ENCODE results near the gene PTGES2. TPM values are rescaled to one million over a fixed set of nuclear protein-coding genes. Genes with fewer than 3 reads are reported as not detected.

The PTGES2 gene
- polyA plus RNA-seq, 1 experiment = 91.9 TPM

DNA sequence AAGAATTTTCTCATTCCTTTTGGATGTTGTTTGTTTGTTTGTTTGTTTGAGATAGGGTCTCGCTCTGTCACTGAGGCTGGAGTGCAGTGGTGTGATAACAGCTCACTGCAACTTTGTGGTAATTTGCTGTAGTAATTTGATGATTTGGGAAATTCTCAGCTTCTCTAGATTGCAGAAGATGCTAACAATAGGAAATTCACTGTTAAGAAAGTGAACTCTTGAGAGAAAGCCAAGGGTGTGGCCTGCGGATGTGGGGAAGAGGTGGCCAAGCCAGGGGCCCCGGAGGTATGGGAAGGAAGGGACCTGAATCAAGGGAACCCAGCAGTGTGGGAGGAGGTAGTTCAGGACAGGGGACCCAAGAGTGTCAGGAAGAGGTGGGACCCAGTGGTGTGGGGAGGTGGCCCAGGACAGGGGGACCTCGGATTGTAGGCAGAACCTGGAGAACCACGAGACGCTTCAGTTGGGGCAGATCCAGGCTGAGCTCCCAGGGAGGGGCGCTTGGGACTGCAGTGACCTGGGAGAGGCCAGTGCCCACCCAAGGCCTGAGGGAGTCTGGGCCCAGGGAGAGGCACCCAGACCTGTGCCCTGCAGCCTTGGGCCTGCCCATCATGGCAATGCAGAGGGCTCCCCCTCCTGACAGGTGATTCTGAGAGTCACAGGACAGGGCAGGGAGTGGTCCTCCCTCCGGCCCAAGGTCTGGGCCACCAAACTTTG lies 16.2 kb upstream of the PTGES2 start:
- TF ChIP-seq, protein P1, sequence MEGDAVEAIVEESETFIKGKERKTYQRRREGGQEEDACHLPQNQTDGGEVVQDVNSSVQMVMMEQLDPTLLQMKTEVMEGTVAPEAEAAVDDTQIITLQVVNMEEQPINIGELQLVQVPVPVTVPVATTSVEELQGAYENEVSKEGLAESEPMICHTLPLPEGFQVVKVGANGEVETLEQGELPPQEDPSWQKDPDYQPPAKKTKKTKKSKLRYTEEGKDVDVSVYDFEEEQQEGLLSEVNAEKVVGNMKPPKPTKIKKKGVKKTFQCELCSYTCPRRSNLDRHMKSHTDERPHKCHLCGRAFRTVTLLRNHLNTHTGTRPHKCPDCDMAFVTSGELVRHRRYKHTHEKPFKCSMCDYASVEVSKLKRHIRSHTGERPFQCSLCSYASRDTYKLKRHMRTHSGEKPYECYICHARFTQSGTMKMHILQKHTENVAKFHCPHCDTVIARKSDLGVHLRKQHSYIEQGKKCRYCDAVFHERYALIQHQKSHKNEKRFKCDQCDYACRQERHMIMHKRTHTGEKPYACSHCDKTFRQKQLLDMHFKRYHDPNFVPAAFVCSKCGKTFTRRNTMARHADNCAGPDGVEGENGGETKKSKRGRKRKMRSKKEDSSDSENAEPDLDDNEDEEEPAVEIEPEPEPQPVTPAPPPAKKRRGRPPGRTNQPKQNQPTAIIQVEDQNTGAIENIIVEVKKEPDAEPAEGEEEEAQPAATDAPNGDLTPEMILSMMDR (IDR thresholded peaks at IDR 0.05; ENCODE audit: insufficient read depth, low read depth, low read length) = no peak
- ChIA-PET CTCF (interaction anchor here (2.6 kb wide), 1 partner anchor 26 kb away, joined by 10 read pairs; no protein-coding TSS in a partner anchor), POLR2A (no interaction called here)
- Histone ChIP-seq H3K36me3 (ENCODE audit: control insufficient read depth, insufficient read depth, low read length) (no peaks in the 10 kb centered on the region), H3K4me3 (ENCODE audit: low read depth, low read length) (no peak overlapping the region), H3K27me3 (ENCODE audit: control insufficient read depth, insufficient read depth, low read length) (no peaks in the 10 kb centered on the region; the same call in 1 of the 2 replicates)
- DNase-seq (ENCODE audit: low read depth) = no peak

DNA sequence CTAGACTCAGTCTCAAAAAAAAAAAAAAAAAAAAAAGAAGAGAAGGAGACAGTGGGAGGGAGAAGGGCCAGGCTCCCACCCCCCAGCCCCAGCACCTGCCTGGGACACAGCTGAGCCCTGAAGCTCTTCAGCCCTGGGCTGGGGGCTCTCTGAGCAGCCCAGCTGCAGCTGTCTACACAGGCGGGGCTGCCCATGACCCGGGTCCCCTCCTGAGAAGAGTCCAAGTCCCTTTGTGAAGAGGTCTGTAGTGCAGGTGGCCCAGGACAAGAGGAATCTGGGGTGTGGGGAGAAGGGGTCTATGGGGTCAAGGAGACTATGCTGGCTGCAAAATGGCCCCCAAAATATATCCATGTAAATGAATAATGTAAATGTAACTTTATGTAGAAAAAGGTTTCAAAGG lies 15.1 kb upstream of the PTGES2 start:
- DNase-seq (ENCODE audit: low read depth) = no peak
- ChIA-PET POLR2A (no interaction called here), CTCF (interaction anchor here (2.6 kb wide), 1 partner anchor 25 kb away, joined by 10 read pairs; no protein-coding TSS in a partner anchor)
- TF ChIP-seq, protein P1 (IDR thresholded peaks at IDR 0.05; ENCODE audit: insufficient read depth, low read depth, low read length) = no peak
- no peaks in the 10 kb centered on the region; the same call in 1 of the 2 replicates for H3K27me3 ChIP-seq (ENCODE audit: control insufficient read depth, insufficient read depth, low read length)
- H3K4me3 ChIP-seq (ENCODE audit: low read depth, low read length) = no peak overlapping the region
- H3K36me3 ChIP-seq (ENCODE audit: control insufficient read depth, insufficient read depth, low read length) = no peaks in the 10 kb centered on the region

DNA sequence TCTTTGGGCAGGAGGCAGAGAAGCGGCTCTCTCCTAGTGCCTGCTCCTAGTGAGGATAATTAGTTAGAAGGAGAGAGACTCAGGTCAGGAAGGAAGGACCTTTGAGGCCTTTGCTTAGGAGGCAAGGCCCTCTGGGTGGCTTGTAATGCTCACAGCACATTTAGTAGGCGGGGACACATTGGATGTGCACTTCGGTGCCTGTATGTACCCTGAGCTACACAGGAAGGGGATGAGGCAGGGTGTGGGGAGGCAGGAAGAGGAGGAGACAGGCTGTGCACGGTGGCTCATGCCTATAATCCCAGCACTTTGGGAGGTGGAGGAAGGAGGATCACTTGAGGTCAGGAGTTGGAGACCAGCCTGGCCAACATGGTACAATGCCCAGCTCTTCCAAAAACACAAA lies 14.5 kb upstream of the PTGES2 start:
- no peaks in the 10 kb centered on the region for H3K36me3 ChIP-seq (ENCODE audit: control insufficient read depth, insufficient read depth, low read length)
- TF ChIP-seq, protein P1 (IDR thresholded peaks at IDR 0.05; ENCODE audit: insufficient read depth, low read depth, low read length) = no peak
- ChIA-PET POLR2A (no interaction called here), CTCF (interaction anchor here (1.0 to 2.6 kb wide), 2 partner anchors 12 to 24 kb away, joined by 3 to 10 read pairs; no protein-coding TSS in a partner anchor)
- no peaks in the 10 kb centered on the region; the same call in 1 of the 2 replicates for H3K27me3 ChIP-seq (ENCODE audit: control insufficient read depth, insufficient read depth, low read length)
- DNase-seq (ENCODE audit: low read depth) = no peak
- H3K4me3 ChIP-seq (ENCODE audit: low read depth, low read length) = no peak overlapping the region

DNA sequence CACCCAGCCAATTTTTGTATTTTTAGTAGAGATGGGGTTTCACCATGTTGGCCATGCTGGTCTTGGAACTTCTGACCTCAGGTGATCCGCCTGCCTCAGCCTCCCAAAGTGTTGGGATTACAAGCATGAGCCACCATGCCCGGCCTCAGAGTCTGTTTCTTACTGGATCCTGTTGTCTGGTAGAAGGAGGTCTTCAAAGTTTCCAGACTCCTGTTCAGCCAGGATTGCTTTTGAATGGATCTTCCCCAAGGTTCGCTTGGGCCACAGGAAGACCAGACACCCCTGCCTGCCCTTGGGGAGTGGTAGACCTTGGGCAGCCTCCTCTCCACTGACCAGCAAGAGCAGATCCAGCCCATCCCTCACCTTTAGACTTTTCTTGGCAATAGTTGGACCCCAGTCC lies 14.1 kb upstream of the PTGES2 start:
- ChIA-PET POLR2A (no interaction called here), CTCF (interaction anchor here (1.0 to 2.6 kb wide), 2 partner anchors 11 to 24 kb away, joined by 3 to 10 read pairs; no protein-coding TSS in a partner anchor)
- no peak for DNase-seq (ENCODE audit: low read depth)

DNA sequence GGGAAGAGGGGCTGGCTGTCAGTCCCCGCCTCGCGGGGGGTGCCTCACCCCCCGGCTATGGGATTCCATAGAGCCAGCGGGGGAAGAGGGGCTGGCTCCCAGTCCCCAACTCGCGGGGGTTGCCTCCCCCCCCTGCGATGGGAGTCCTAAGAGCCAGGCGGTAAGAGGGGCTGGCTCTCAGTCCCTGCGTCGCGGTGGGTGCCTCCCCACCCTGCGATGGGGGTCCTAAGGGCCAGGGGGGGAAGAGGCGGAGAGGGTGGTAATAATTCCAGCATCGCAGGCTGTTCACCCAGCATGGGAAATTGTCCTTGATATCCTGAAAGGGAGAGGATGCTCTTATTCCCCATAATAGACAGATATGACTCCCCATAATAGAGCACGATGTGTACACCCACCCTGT lies 12.1 kb upstream of the PTGES2 start:
- Histone ChIP-seq H3K27me3 (ENCODE audit: control insufficient read depth, insufficient read depth, low read length) (peaks cover 3% of the 10 kb centered on the region; the same call in 1 of the 2 replicates), H3K4me3 (ENCODE audit: low read depth, low read length) (no peak overlapping the region)
- TF ChIP-seq, protein P1 (IDR thresholded peaks at IDR 0.05; ENCODE audit: insufficient read depth, low read depth, low read length) = no peak

More for the DNA sequence above, 14.1 kb upstream of the PTGES2 start:
- H3K27me3 ChIP-seq (ENCODE audit: control insufficient read depth, insufficient read depth, low read length) = no peaks in the 10 kb centered on the region; the same call in 1 of the 2 replicates
- no peak overlapping the region for H3K4me3 ChIP-seq (ENCODE audit: low read depth, low read length)
- H3K36me3 ChIP-seq (ENCODE audit: control insufficient read depth, insufficient read depth, low read length) = no peaks in the 10 kb centered on the region
- TF ChIP-seq, protein P1 (IDR thresholded peaks at IDR 0.05; ENCODE audit: insufficient read depth, low read depth, low read length) = no peak

More for the DNA sequence above, 12.1 kb upstream of the PTGES2 start:
- ChIA-PET CTCF (no interaction called here), POLR2A (no interaction called here)
- no peak for DNase-seq (ENCODE audit: low read depth)
- no peaks in the 10 kb centered on the region for H3K36me3 ChIP-seq (ENCODE audit: control insufficient read depth, insufficient read depth, low read length)
